Activated T-cell treated with anti-CD3 and anti-CD28 coated beads, Interleukin-2, amount 50 U/mL, for 72 hours (primary cell): ENCODE results near the gene PRDM5. TPM values are rescaled to one million over a fixed set of nuclear protein-coding genes. Genes with fewer than 3 reads are reported as not detected.
"Not testable (repeated sequence)": the region's sequence is repeated elsewhere in the genome, so short reads cannot be mapped to it uniquely, and the experiment has no call there.

Source experiments
- ATAC-seq, 2 donors: fragments of 150-1000 bp; cut with Tn5 transposase; replicated peaks in 1 of 2; 2 replicates each; pipeline ENCODE4 v1.10.0; 2021; ENCODE audit warnings: moderate library complexity in 2 of 2, mild to moderate bottlenecking in 1 of 2
- DNase-seq, 2 donors: peaks; one replicate each; pipeline ENCODE4 v3.0.0; 2021 to 2022; ENCODE audit warnings: mixed read lengths in 1 of 2
- H3K27ac Mint-ChIP-seq: one replicate; pipeline ENCODE4 v1.8.0; 2022; ENCODE audit warnings: mild to moderate bottlenecking, moderate library complexity, mixed read lengths
- H3K27me3 Mint-ChIP-seq: one replicate; pipeline ENCODE4 v1.8.0; 2022; ENCODE audit warnings: low read depth, mixed read lengths
- H3K36me3 Mint-ChIP-seq, 2 donors: one replicate each; pipeline ENCODE4 v1.8.0; 2022; ENCODE audit warnings: mixed read lengths in 2 of 2, mild to moderate bottlenecking in 1 of 2; ENCODE audit not compliant: insufficient read depth in 2 of 2
- H3K4me1 Mint-ChIP-seq: one replicate; pipeline ENCODE4 v1.8.0; 2022; ENCODE audit warnings: low read depth, mixed read lengths
- H3K4me3 Mint-ChIP-seq, 2 donors: one replicate each; pipeline ENCODE4 v1.8.0; 2022; ENCODE audit warnings: mild to moderate bottlenecking in 2 of 2, mixed read lengths in 2 of 2, moderate library complexity in 2 of 2
- H3K9me3 Mint-ChIP-seq, 2 donors: one replicate each; pipeline ENCODE4 v1.8.0; 2022; ENCODE audit warnings: mixed read lengths in 2 of 2
- total RNA-seq, 2 donors: library from RNA; stranded (reverse); gene quantifications; one replicate each; pipeline ENCODE4 v1.2.3, GENCODE V29; 2022

The PRDM5 gene
- total RNA-seq, 2 donors from 2014 or later: 0.35 to 0.60 TPM

- H3K4me1 Mint-ChIP-seq, H3K27me3 Mint-ChIP-seq, H3K9me3 Mint-ChIP-seq, H3K36me3 Mint-ChIP-seq, H3K27ac Mint-ChIP-seq, DNase-seq, H3K4me3 Mint-ChIP-seq, ATAC-seq: not testable (repeated sequence)
Observed at GRCh38 chr4:120741636-120742035, 180.9 kb downstream of the PRDM5 start.

GRCh38 chr4:120736312-120736711, 186.2 kb downstream of the PRDM5 start:
- H3K27ac Mint-ChIP-seq: no peak overlapping the region
- H3K4me1 Mint-ChIP-seq: no peaks in the 10 kb centered on the region
- ATAC-seq (no peak), DNase-seq (no peak)
- no peaks in the 10 kb centered on the region for H3K9me3 Mint-ChIP-seq
- H3K4me3 Mint-ChIP-seq: no peak overlapping the region
- peaks cover 10% of the 10 kb centered on the region for H3K27me3 Mint-ChIP-seq
- H3K36me3 Mint-ChIP-seq: no peaks in the 10 kb centered on the region

- Mint-ChIP-seq H3K9me3 (no peaks in the 10 kb centered on the region), H3K36me3 (no peaks in the 10 kb centered on the region), H3K4me3 (no peak overlapping the region), H3K27ac (no peak overlapping the region), H3K27me3 (peaks cover 5% of the 10 kb centered on the region), H3K4me1 (peaks cover 1% of the 10 kb centered on the region)
- DNase-seq (no peak), ATAC-seq (no peak)
Observed at GRCh38 chr4:120733968-120734367, 188.6 kb downstream of the PRDM5 start.

- DNase-seq (no peak), ATAC-seq (no peak)
- Mint-ChIP-seq H3K4me1 (peaks cover 5% of the 10 kb centered on the region), H3K27ac (no peak overlapping the region), H3K27me3 (peaks cover 5% of the 10 kb centered on the region), H3K9me3 (no peaks in the 10 kb centered on the region), H3K36me3 (no peaks in the 10 kb centered on the region), H3K4me3 (no peak overlapping the region)
Observed at GRCh38 chr4:120733054-120733453, 189.5 kb downstream of the PRDM5 start.

GRCh38 chr4:120731561-120731960, 191.0 kb downstream of the PRDM5 start:
- DNase-seq (no peak), ATAC-seq (no peak)
- Mint-ChIP-seq H3K27ac (no peak overlapping the region), H3K27me3 (peaks cover 5% of the 10 kb centered on the region), H3K9me3 (no peaks in the 10 kb centered on the region), H3K36me3 (no peaks in the 10 kb centered on the region), H3K4me3 (no peak overlapping the region), H3K4me1 (peaks cover 5% of the 10 kb centered on the region)

GRCh38 chr4:120730777-120731320, 191.7 kb downstream of the PRDM5 start:
- DNase-seq: no peak
- Mint-ChIP-seq H3K9me3 (no peaks in the 10 kb centered on the region), H3K27ac (no peak overlapping the region), H3K4me1 (peaks cover 5% of the 10 kb centered on the region), H3K4me3 (no peak overlapping the region), H3K36me3 (no peaks in the 10 kb centered on the region), H3K27me3 (peaks cover 5% of the 10 kb centered on the region)
- no peak for ATAC-seq

- no peak for ATAC-seq
- Mint-ChIP-seq H3K27me3 (no peaks in the 10 kb centered on the region), H3K27ac (peak overlapping the region; percentile 52), H3K36me3 (no peaks in the 10 kb centered on the region), H3K4me3 (no peak overlapping the region), H3K4me1 (peaks cover 5% of the 10 kb centered on the region), H3K9me3 (no peaks in the 10 kb centered on the region)
- DNase-seq: no peak
Observed at GRCh38 chr4:120728892-120729675, 193.4 kb downstream of the PRDM5 start.

GRCh38 chr4:120725639-120726580, 196.6 kb downstream of the PRDM5 start:
- H3K36me3 Mint-ChIP-seq: no peaks in the 10 kb centered on the region
- H3K27ac Mint-ChIP-seq: no peak overlapping the region
- peaks cover 5% of the 10 kb centered on the region for H3K4me1 Mint-ChIP-seq

GRCh38 chr4:120724656-120725055, 197.9 kb downstream of the PRDM5 start:
- Mint-ChIP-seq H3K9me3 (no peaks in the 10 kb centered on the region), H3K27ac (no peak overlapping the region), H3K36me3 (no peaks in the 10 kb centered on the region), H3K4me3 (no peak overlapping the region), H3K27me3 (no peaks in the 10 kb centered on the region), H3K4me1 (peaks cover 5% of the 10 kb centered on the region)
- no peak for ATAC-seq
- no peak for DNase-seq

More at GRCh38 chr4:120725639-120726580, 196.6 kb downstream of the PRDM5 start:
- no peak overlapping the region for H3K4me3 Mint-ChIP-seq
- H3K27me3 Mint-ChIP-seq: no peaks in the 10 kb centered on the region
- no peaks in the 10 kb centered on the region for H3K9me3 Mint-ChIP-seq
- ATAC-seq (no peak), DNase-seq (no peak)

GRCh38 chr4:120723986-120724385, 198.5 kb downstream of the PRDM5 start:
- Mint-ChIP-seq H3K27ac (no peak overlapping the region), H3K4me3 (no peak overlapping the region)

GRCh38 chr4:120723105-120723504, 199.4 kb downstream of the PRDM5 start:
- H3K4me1 Mint-ChIP-seq: no peaks in the 10 kb centered on the region
- no peak for ATAC-seq
- no peak for DNase-seq
- H3K36me3 Mint-ChIP-seq: no peaks in the 10 kb centered on the region
- no peaks in the 10 kb centered on the region for H3K9me3 Mint-ChIP-seq
- H3K27ac Mint-ChIP-seq: no peak overlapping the region
- no peaks in the 10 kb centered on the region for H3K27me3 Mint-ChIP-seq
- no peak overlapping the region for H3K4me3 Mint-ChIP-seq

More at GRCh38 chr4:120723986-120724385, 198.5 kb downstream of the PRDM5 start:
- Mint-ChIP-seq H3K27me3 (no peaks in the 10 kb centered on the region), H3K36me3 (no peaks in the 10 kb centered on the region), H3K4me1 (peaks cover 4% of the 10 kb centered on the region), H3K9me3 (no peaks in the 10 kb centered on the region)
- ATAC-seq (no peak), DNase-seq (no peak)

- peaks cover 4% of the 10 kb centered on the region for H3K27me3 Mint-ChIP-seq
- no peaks in the 10 kb centered on the region for H3K36me3 Mint-ChIP-seq
- DNase-seq (no peak), ATAC-seq (no peak)
- H3K4me3 Mint-ChIP-seq: no peak overlapping the region
- H3K4me1 Mint-ChIP-seq: no peaks in the 10 kb centered on the region
- H3K27ac Mint-ChIP-seq: no peak overlapping the region
- H3K9me3 Mint-ChIP-seq: no peaks in the 10 kb centered on the region
Observed at GRCh38 chr4:120722655-120723054, 199.9 kb downstream of the PRDM5 start.

GRCh38 chr4:120720354-120720934, 202.1 kb downstream of the PRDM5 start:
- no peaks in the 10 kb centered on the region for H3K9me3 Mint-ChIP-seq
- no peak for ATAC-seq
- no peaks in the 10 kb centered on the region for H3K36me3 Mint-ChIP-seq
- DNase-seq: no peak
- H3K27me3 Mint-ChIP-seq: peaks cover 9% of the 10 kb centered on the region
- no peak overlapping the region for H3K4me3 Mint-ChIP-seq
- no peaks in the 10 kb centered on the region for H3K4me1 Mint-ChIP-seq
- no peak overlapping the region for H3K27ac Mint-ChIP-seq
